WTC11 (cell line): ENCODE measurements around the gene JAZF1. TPM values are rescaled to one million over a fixed set of nuclear protein-coding genes. Genes with fewer than 3 reads are reported as not detected.

Source experiments
- ATAC-seq: fragments of 200-7000 bp; cut with Tn5 transposase; 2 replicates; pipeline ENCODE4 v1.10.0; 2021; ENCODE audit warnings: mild to moderate bottlenecking, moderate library complexity
- CTCF ChIA-PET: fragments of 300-600 bp; sonication (Branson Sonifier 250); formaldehyde crosslinking; loops from one replicate; lab custom pipeline; 2021; ENCODE audit warnings: antibody characterized with exemption; lab: Charles Lee
- POLR2A ChIA-PET: fragments of 350-600 bp; sonication (Branson Sonifier 250); formaldehyde crosslinking; loops from one replicate; lab custom pipeline; 2021; ENCODE audit warnings: antibody characterized with exemption; lab: Charles Lee
- DNase-seq: peaks from one replicate; pipeline ENCODE4 v3.0.0; 2021; ENCODE audit warnings: low spot score
- H3K27ac Mint-ChIP-seq: 2 replicates; pipeline ENCODE4 v1.8.0; 2021; ENCODE audit warnings: mixed read lengths
- H3K27me3 Mint-ChIP-seq: 2 replicates; pipeline ENCODE4 v1.8.0; 2021; ENCODE audit warnings: low read depth, mild to moderate bottlenecking, moderate library complexity, mixed read lengths
- H3K36me3 Mint-ChIP-seq: 2 replicates; pipeline ENCODE4 v1.8.0; 2021; ENCODE audit warnings: mixed read lengths
- H3K4me1 Mint-ChIP-seq: 2 replicates; pipeline ENCODE4 v1.8.0; 2022; ENCODE audit warnings: mixed read lengths
- H3K4me3 Mint-ChIP-seq: 2 replicates; pipeline ENCODE4 v1.8.0; 2021; ENCODE audit warnings: mild to moderate bottlenecking, moderate library complexity, mixed read lengths
- H3K9me3 Mint-ChIP-seq: 2 replicates; pipeline ENCODE4 v1.8.0; 2021; ENCODE audit warnings: mixed read lengths
- ATF1 ChIP-seq: sonication (generic); formaldehyde crosslinking; IDR thresholded peaks from 2 replicates; pipeline ENCODE4 v1.8.1; 2023; ENCODE audit warnings: mild to moderate bottlenecking, moderate library complexity, missing genetic modification reagents
- ATF2 ChIP-seq: sonication (generic); formaldehyde crosslinking; IDR thresholded peaks from 2 replicates; pipeline ENCODE4 v1.8.1; 2022; ENCODE audit warnings: low read depth, missing genetic modification reagents, borderline replicate concordance
- ATF3 ChIP-seq: sonication (generic); formaldehyde crosslinking; conservative IDR thresholded peaks from 2 replicates; pipeline ENCODE4 v1.8.1; 2022; ENCODE audit warnings: mild to moderate bottlenecking, missing genetic modification reagents
- ATF6 ChIP-seq: sonication (generic); formaldehyde crosslinking; IDR thresholded peaks from 2 replicates; pipeline ENCODE4 v1.8.1; 2023; ENCODE audit warnings: mild to moderate bottlenecking, missing genetic modification reagents
- CBFB ChIP-seq: sonication (generic); formaldehyde crosslinking; IDR thresholded peaks from 2 replicates; pipeline ENCODE4 v1.8.1; 2022; ENCODE audit warnings: mild to moderate bottlenecking, low read depth, missing genetic modification reagents
- CTCF ChIP-seq: fragments of 200-600 bp; IDR thresholded peaks from 2 replicates; pipeline ENCODE4 v1.8.0; 2022; ENCODE audit warnings: antibody characterized with exemption
- ERG ChIP-seq: fragments of 250-450 bp; sonication (Bioruptor Pico); IDR thresholded peaks from 2 replicates; pipeline ENCODE4 v1.8.0; 2021; ENCODE audit warnings: mild to moderate bottlenecking
- FOXK1 ChIP-seq: sonication (generic); formaldehyde crosslinking; IDR thresholded peaks from 2 replicates; pipeline ENCODE4 v1.8.0; 2022; ENCODE audit warnings: mild to moderate bottlenecking, moderate library complexity, missing genetic modification reagents
- FOXP1 ChIP-seq: sonication (generic); formaldehyde crosslinking; IDR thresholded peaks from 2 replicates; pipeline ENCODE4 v1.8.0; 2022; ENCODE audit warnings: missing genetic modification reagents, mild to moderate bottlenecking, moderate library complexity, borderline replicate concordance
- HMGA2 ChIP-seq: fragments of 250-450 bp; sonication (Bioruptor Pico); IDR thresholded peaks from 2 replicates; pipeline ENCODE4 v1.4.0; 2021; ENCODE audit warnings: mild to moderate bottlenecking, moderate library complexity
- MLX ChIP-seq: sonication (generic); formaldehyde crosslinking; IDR thresholded peaks from 2 replicates; pipeline ENCODE4 v1.8.1; 2023; ENCODE audit warnings: mild to moderate bottlenecking, missing genetic modification reagents, moderate library complexity
- MXD4 ChIP-seq: fragments of 250-450 bp; sonication (Bioruptor Pico); IDR thresholded peaks from 2 replicates; pipeline ENCODE4 v1.8.0; 2021; ENCODE audit warnings: mild to moderate bottlenecking, moderate library complexity, borderline replicate concordance
- NFYB ChIP-seq: sonication (generic); formaldehyde crosslinking; conservative IDR thresholded peaks from 2 replicates; pipeline ENCODE4 v1.8.0; 2022; ENCODE audit warnings: low read depth, missing genetic modification reagents
- NR2C2 ChIP-seq: sonication (generic); formaldehyde crosslinking; IDR thresholded peaks from 2 replicates; pipeline ENCODE4 v1.8.0; 2022; ENCODE audit warnings: mild to moderate bottlenecking, missing genetic modification reagents
- OVOL2 ChIP-seq: fragments of 250-450 bp; sonication (Bioruptor Pico); IDR thresholded peaks from 2 replicates; pipeline ENCODE4 v1.9.0; 2021; ENCODE audit warnings: mild to moderate bottlenecking, borderline replicate concordance
- RELA ChIP-seq: sonication (generic); formaldehyde crosslinking; IDR thresholded peaks from 2 replicates; pipeline ENCODE4 v1.8.1; 2022; ENCODE audit warnings: missing genetic modification reagents, mild to moderate bottlenecking, borderline replicate concordance
- SOX15 ChIP-seq: fragments of 250-450 bp; sonication (Bioruptor Pico); IDR thresholded peaks from 2 replicates; pipeline ENCODE4 v1.9.0; 2021; ENCODE audit warnings: mild to moderate bottlenecking
- SP1 ChIP-seq: sonication (generic); formaldehyde crosslinking; conservative IDR thresholded peaks from 2 replicates; pipeline ENCODE4 v1.8.1; 2022; ENCODE audit warnings: missing genetic modification reagents
- TP53 ChIP-seq: sonication (generic); formaldehyde crosslinking; IDR thresholded peaks from 2 replicates; pipeline ENCODE4 v1.8.1; 2023; ENCODE audit warnings: mild to moderate bottlenecking, missing genetic modification reagents
- ZNF121 ChIP-seq: sonication (generic); formaldehyde crosslinking; IDR thresholded peaks from 2 replicates; pipeline ENCODE4 v1.8.0; 2023; ENCODE audit warnings: missing genetic modification reagents
- ZNF138 ChIP-seq: sonication (generic); formaldehyde crosslinking; conservative IDR thresholded peaks from 2 replicates; pipeline ENCODE4 v1.8.1; 2022; ENCODE audit warnings: mild to moderate bottlenecking, moderate library complexity, missing genetic modification reagents
- ZNF263 ChIP-seq: sonication (generic); formaldehyde crosslinking; IDR thresholded peaks from 2 replicates; pipeline ENCODE4 v1.8.1; 2022; ENCODE audit warnings: low read depth, mild to moderate bottlenecking, moderate library complexity, missing genetic modification reagents
- ZNF416 ChIP-seq: fragments of 250-450 bp; sonication (Bioruptor Pico); IDR thresholded peaks from 2 replicates; pipeline ENCODE4 v1.9.0; 2021; ENCODE audit warnings: mild to moderate bottlenecking, inconsistent platforms
- ZNF671 ChIP-seq: fragments of 250-450 bp; sonication (Bioruptor Pico); IDR thresholded peaks from 2 replicates; pipeline ENCODE4 v1.8.0; 2021; ENCODE audit warnings: mild to moderate bottlenecking
- total RNA-seq: library from RNA; stranded (reverse); gene quantifications from 3 replicates; pipeline ENCODE4 v1.2.3, GENCODE V29; 2021

Gene JAZF1
- total RNA-seq, 1 experiment from 2014 or later, result 19.0 TPM

GRCh38 chr7:28151965-28152364, 28.6 kb downstream of the JAZF1 start:
- no peak for DNase-seq
- Mint-ChIP-seq H3K4me1 (peaks cover 34% of the 10 kb centered on the region), H3K36me3 (no peaks in the 10 kb centered on the region), H3K27me3 (no peaks in the 10 kb centered on the region), H3K9me3 (no peaks in the 10 kb centered on the region), H3K4me3 (no peak overlapping the region), H3K27ac (no peak overlapping the region)
- ATAC-seq, result no peak
- ChIA-PET POLR2A (no interaction called here), CTCF (interaction anchor here (0.6 kb wide), 1 partner anchor 9 kb away, joined by 3 read pairs; no protein-coding TSS in a partner anchor)
- TF ChIP-seq RELA (CRISPR knock-in tag) (no peak), ZNF671 (CRISPR knock-in tag) (no peak), OVOL2 (CRISPR knock-in tag) (no peak), ZNF138 (no peak), SOX15 (no peak), CTCF (no peak), NFYB (no peak), ZNF121 (CRISPR knock-in tag) (no peak), ATF3 (no peak), SP1 (no peak), ATF6 (CRISPR knock-in tag) (no peak), ATF2 (CRISPR knock-in tag) (no peak), FOXP1 (no peak)

GRCh38 chr7:28149291-28150101, 31.1 kb downstream of the JAZF1 start:
- Mint-ChIP-seq H3K4me3 (no peak overlapping the region), H3K36me3 (peaks cover 4% of the 10 kb centered on the region; the same call in 1 of the 2 replicates), H3K27ac (peak overlapping the region; percentile 76), H3K4me1 (peaks cover 42% of the 10 kb centered on the region), H3K27me3 (no peaks in the 10 kb centered on the region), H3K9me3 (no peaks in the 10 kb centered on the region)
- ChIA-PET POLR2A (no interaction called here), CTCF (no interaction called here)
- DNase-seq (no peak), ATAC-seq (no peak)
- TF ChIP-seq NFYB (no peak), MLX (CRISPR knock-in tag) (no peak), ZNF416 (CRISPR knock-in tag) (no peak), FOXK1 (CRISPR knock-in tag) (no peak), CTCF (no peak), TP53 (no peak), ATF1 (no peak), CBFB (CRISPR knock-in tag) (no peak), NR2C2 (CRISPR knock-in tag) (no peak), MXD4 (CRISPR knock-in tag) (no peak), HMGA2 (CRISPR knock-in tag) (no peak), ATF6 (CRISPR knock-in tag) (no peak), ERG (no peak), ZNF263 (CRISPR knock-in tag) (no peak)
